ENCODE measurements around the gene ZNF385D.

The ZNF385D gene, protein sequence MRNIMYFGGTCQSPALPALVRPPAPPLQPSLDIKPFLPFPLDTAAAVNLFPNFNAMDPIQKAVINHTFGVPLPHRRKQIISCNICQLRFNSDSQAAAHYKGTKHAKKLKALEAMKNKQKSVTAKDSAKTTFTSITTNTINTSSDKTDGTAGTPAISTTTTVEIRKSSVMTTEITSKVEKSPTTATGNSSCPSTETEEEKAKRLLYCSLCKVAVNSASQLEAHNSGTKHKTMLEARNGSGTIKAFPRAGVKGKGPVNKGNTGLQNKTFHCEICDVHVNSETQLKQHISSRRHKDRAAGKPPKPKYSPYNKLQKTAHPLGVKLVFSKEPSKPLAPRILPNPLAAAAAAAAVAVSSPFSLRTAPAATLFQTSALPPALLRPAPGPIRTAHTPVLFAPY

DNA sequence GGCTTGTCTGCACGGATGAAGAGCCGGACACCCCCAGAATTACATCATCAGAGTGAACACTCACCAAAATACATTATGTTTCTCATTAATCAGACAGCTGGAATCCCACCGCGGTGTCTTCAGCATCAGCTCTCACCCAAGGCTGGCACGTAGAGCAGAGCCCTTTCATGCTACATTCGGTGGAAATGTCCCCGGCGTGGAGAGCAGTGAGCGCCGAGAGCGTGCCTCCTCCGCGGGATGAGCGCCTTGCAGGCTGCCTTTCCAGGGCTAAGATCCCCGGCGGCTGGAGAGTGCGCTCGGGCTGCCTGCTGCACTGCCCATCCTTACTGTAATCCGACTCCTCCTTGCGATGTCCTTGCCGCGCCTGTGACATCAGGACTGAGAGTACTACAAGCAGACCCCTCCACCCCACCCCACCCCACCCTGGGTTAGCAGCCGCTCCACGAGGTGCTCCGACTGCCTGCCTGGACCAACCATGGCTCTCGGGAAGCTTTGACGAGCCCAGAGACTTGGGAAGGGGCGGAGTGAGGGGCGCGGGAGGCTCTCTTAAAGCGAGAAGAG, at the start of gene ZNF385D:
ZNF385D (minus strand) TSS at position 380 of the 561 bp plus-strand sequence; CDS start at position 86, 294 bp downstream.
- CTCF ChIA-PET: interaction anchor here (0.6 to 2.0 kb wide), 4 partner anchors 11 to 362 kb away, joined by 3 to 8 read pairs (median 4); no protein-coding TSS in a partner anchor
- peak within 1 kb of the TSS; percentile 57 for H3K4me3 ChIP-seq (ENCODE audit: low read depth, low read length)
- POLR2A ChIA-PET: no interaction called here
- DNase-seq (ENCODE audit: low read depth, low spot score): no peak
- TF ChIP-seq, protein P1, sequence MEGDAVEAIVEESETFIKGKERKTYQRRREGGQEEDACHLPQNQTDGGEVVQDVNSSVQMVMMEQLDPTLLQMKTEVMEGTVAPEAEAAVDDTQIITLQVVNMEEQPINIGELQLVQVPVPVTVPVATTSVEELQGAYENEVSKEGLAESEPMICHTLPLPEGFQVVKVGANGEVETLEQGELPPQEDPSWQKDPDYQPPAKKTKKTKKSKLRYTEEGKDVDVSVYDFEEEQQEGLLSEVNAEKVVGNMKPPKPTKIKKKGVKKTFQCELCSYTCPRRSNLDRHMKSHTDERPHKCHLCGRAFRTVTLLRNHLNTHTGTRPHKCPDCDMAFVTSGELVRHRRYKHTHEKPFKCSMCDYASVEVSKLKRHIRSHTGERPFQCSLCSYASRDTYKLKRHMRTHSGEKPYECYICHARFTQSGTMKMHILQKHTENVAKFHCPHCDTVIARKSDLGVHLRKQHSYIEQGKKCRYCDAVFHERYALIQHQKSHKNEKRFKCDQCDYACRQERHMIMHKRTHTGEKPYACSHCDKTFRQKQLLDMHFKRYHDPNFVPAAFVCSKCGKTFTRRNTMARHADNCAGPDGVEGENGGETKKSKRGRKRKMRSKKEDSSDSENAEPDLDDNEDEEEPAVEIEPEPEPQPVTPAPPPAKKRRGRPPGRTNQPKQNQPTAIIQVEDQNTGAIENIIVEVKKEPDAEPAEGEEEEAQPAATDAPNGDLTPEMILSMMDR (IDR thresholded peaks at IDR 0.05; ENCODE audit: insufficient read depth, low read length, missing control alignments): no peak

- DNase-seq (ENCODE audit: low read depth, low spot score): no peak
- H3K4me3 ChIP-seq (ENCODE audit: low read depth, low read length): no peak overlapping the region
- TF ChIP-seq, protein P1 (IDR thresholded peaks at IDR 0.05; ENCODE audit: insufficient read depth, low read length, missing control alignments): no peak
- ChIA-PET CTCF (no interaction called here), POLR2A (no interaction called here)
These were observed 47.5 kb upstream of the ZNF385D start for GRCh38 chr3:21798356-21799088.

GRCh38 chr3:21795921-21796320, 44.9 kb upstream of the ZNF385D start:
- ChIA-PET CTCF (no interaction called here), POLR2A (no interaction called here)
- no peak for DNase-seq (ENCODE audit: low read depth, low spot score)

DNA sequence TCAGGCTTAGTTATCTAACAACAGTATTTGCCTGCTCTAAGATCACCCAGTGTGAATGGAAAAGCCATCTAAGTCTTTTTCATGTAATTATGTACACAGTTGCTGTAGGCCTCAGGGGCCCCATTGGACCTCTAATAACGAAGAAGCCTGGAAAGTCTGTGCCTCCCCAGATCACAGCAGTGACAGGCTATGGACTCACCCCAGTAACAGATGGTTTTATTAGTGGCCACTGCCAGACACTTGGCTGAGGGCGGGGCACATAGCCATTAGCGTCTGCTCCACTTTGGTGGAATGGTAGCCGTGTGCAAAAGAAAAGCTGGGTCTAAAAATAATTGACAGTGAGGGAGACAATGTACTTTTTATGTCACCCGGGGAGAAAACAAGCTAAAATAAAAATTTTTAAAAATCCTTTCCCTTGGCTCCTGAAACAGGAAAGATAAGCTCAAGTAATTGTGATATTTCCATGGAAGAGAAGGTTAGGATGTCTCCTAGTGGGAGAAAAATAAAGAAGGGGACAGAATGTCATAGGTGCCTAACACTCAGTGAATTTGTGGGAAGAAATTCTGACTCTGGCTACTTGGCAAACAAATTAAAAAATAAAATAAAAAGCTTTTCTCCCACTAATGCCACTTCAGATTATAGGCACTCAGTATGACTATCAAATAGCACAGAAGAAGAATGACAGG, 44.3 kb upstream of the ZNF385D start:
- no peak overlapping the region for H3K4me3 ChIP-seq (ENCODE audit: low read depth, low read length)
- CTCF ChIA-PET: no interaction called here
- TF ChIP-seq, protein P1 (IDR thresholded peaks at IDR 0.05; ENCODE audit: insufficient read depth, low read length, missing control alignments): no peak
- POLR2A ChIA-PET: no interaction called here
- DNase-seq (ENCODE audit: low read depth, low spot score): no peak

More at GRCh38 chr3:21795921-21796320, 44.9 kb upstream of the ZNF385D start:
- H3K4me3 ChIP-seq (ENCODE audit: low read depth, low read length): no peak overlapping the region
- TF ChIP-seq, protein P1 (IDR thresholded peaks at IDR 0.05; ENCODE audit: insufficient read depth, low read length, missing control alignments): no peak

GRCh38 chr3:21794291-21794690, 43.3 kb upstream of the ZNF385D start:
- CTCF ChIA-PET: no interaction called here
- TF ChIP-seq, protein P1 (IDR thresholded peaks at IDR 0.05; ENCODE audit: insufficient read depth, low read length, missing control alignments): no peak
- POLR2A ChIA-PET: no interaction called here
- no peak for DNase-seq (ENCODE audit: low read depth, low spot score)
- no peak overlapping the region for H3K4me3 ChIP-seq (ENCODE audit: low read depth, low read length)

Data from AG04449 (cell line).